HG02852 (cell line): ENCODE data around the gene CLDND1.
A peak's percentile ranks its signal among the peaks of the same experiment; 100 is the strongest.

Experiments
- ATAC-seq: cut with Tn5 transposase; IDR thresholded peaks from one replicate; pipeline ENCODE4 v1.9.1; 2021; ENCODE audit warnings: mild to moderate bottlenecking, moderate library complexity; ENCODE audit not compliant: unreplicated experiment

CLDND1 gene

GRCh38 chr3:98552232-98553020 lies 29.7 kb upstream of the CLDND1 start:
- ATAC-seq, result no peak

- ATAC-seq, result no peak
Measured at GRCh38 chr3:98551754-98552153, 29.1 kb upstream of the CLDND1 start.

- ATAC-seq, result no peak
Measured at GRCh38 chr3:98551236-98551635, 28.5 kb upstream of the CLDND1 start.

- no peak for ATAC-seq
Measured at GRCh38 chr3:98550833-98551232, 28.1 kb upstream of the CLDND1 start.

- no peak for ATAC-seq
Measured at GRCh38 chr3:98548544-98548943, 25.8 kb upstream of the CLDND1 start.

GRCh38 chr3:98545940-98546339 lies 23.2 kb upstream of the CLDND1 start:
- ATAC-seq, result peak; percentile 53

GRCh38 chr3:98542623-98543022 lies 19.9 kb upstream of the CLDND1 start:
- no peak for ATAC-seq

- no peak for ATAC-seq
Measured at GRCh38 chr3:98541695-98542094, 19.0 kb upstream of the CLDND1 start.

- peak; percentile 41 for ATAC-seq
Measured at GRCh38 chr3:98540346-98540745, 17.6 kb upstream of the CLDND1 start.

- peak; percentile 66 for ATAC-seq
Measured at GRCh38 chr3:98536456-98537017, 13.8 kb upstream of the CLDND1 start.

GRCh38 chr3:98534734-98535133 lies 12.0 kb upstream of the CLDND1 start:
- no peak for ATAC-seq

- no peak for ATAC-seq
Measured at GRCh38 chr3:98534168-98534567, 11.5 kb upstream of the CLDND1 start.

- ATAC-seq, result no peak
Measured at GRCh38 chr3:98532709-98533571, 10.2 kb upstream of the CLDND1 start.

- no peak for ATAC-seq
Measured at GRCh38 chr3:98532275-98532637, 9.6 kb upstream of the CLDND1 start.

GRCh38 chr3:98531622-98532274 lies 9.0 kb upstream of the CLDND1 start, which contains the start of gene GPR15:
TSS of gene GPR15 (plus strand) at chr3:98531978. CDS start at chr3:98532034, 56 bp downstream.
- ATAC-seq, result peak; percentile 33

- ATAC-seq, result no peak
Measured at GRCh38 chr3:98530676-98531075, 8.0 kb upstream of the CLDND1 start.

- no peak for ATAC-seq
Measured at GRCh38 chr3:98529856-98530459, 7.3 kb upstream of the CLDND1 start.

- no peak for ATAC-seq
Measured at GRCh38 chr3:98528474-98529346, 6.0 kb upstream of the CLDND1 start.

GRCh38 chr3:98525494-98525893 lies 2.8 kb upstream of the CLDND1 start:
- no peak for ATAC-seq
